Endothelial cell (in vitro differentiated cells): ENCODE results near the gene CEACAM3. TPM values are rescaled to one million over a fixed set of nuclear protein-coding genes. Genes with fewer than 3 reads are reported as not detected.
A peak's percentile ranks its signal among the peaks of the same experiment; 100 is the strongest.
"Not testable (repeated sequence)": the region's sequence is repeated elsewhere in the genome, so short reads cannot be mapped to it uniquely, and the experiment has no call there.

Experiments used
- DNase-seq: peaks from one replicate; pipeline ENCODE4 v3.0.0; 2021; ENCODE audit warnings: low spot score
- H3K27ac Mint-ChIP-seq: one replicate; pipeline ENCODE4 v1.8.0; 2021; ENCODE audit warnings: mixed read lengths, inconsistent platforms; ENCODE audit not compliant: unreplicated experiment
- H3K27me3 Mint-ChIP-seq: one replicate; pipeline ENCODE4 v1.8.0; 2021; ENCODE audit warnings: mild to moderate bottlenecking, moderate library complexity, mixed read lengths, inconsistent platforms; ENCODE audit not compliant: unreplicated experiment
- H3K36me3 Mint-ChIP-seq: one replicate; pipeline ENCODE4 v1.8.0; 2021; ENCODE audit warnings: mild to moderate bottlenecking, low read depth, mixed read lengths, inconsistent platforms; ENCODE audit not compliant: unreplicated experiment
- H3K4me1 Mint-ChIP-seq: one replicate; pipeline ENCODE4 v1.8.0; 2021; ENCODE audit warnings: mild to moderate bottlenecking, mixed read lengths, inconsistent platforms; ENCODE audit not compliant: unreplicated experiment
- H3K4me3 Mint-ChIP-seq: one replicate; pipeline ENCODE4 v1.8.0; 2021; ENCODE audit warnings: mild to moderate bottlenecking, mixed read lengths, inconsistent platforms; ENCODE audit not compliant: unreplicated experiment
- H3K9me3 Mint-ChIP-seq: one replicate; pipeline ENCODE4 v1.8.0; 2021; ENCODE audit warnings: mixed read lengths, inconsistent platforms; ENCODE audit not compliant: unreplicated experiment
- total RNA-seq: library from RNA; stranded (reverse); fragmentation: NEBNext Ultra II Directional; extraction: Animal tissue kit (Norgen Biotek cat#: 25700); gene quantifications from one replicate; pipeline ENCODE4 v1.2.1, GENCODE V29; 2021; ENCODE audit not compliant: unreplicated experiment
- TF ChIP-seq, protein P1 (sequence below): fragments of 200-600 bp; sonication (generic); IDR thresholded peaks from one replicate; pipeline ENCODE4 v1.5.0; 2021; ENCODE audit warnings: antibody characterized with exemption; ENCODE audit not compliant: unreplicated experiment

CEACAM3 gene
- total RNA-seq, 1 donor from 2014 or later: not detected

DNA sequence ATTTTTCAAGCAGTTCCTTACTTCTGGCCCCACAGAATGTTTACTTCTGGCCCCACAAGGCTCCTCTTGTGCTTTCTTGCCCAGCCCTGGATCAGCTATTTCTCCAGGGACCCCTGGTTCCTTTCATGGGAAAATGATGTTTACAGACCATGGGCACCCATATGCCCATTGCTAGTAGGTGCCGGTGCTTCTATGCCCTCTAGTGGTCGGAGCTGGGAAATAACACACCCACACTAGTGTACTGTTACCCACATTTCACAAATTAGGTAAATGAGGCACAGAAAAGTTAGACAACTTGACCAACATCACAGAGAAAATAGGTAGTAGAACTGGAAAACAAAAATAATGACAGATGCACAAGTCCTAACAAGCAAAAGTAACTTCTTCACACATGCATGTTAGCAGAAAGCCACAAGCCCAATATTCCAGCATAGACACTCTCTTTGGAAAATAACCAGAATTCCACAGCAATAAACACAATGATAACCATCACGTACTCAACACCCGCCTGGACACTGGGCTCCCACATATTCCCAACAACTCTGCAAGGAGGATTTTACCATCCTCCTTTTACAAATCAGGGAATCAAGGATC is 42.4 kb upstream of the CEACAM3 start:
- H3K4me1 Mint-ChIP-seq: no peaks in the 10 kb centered on the region
- no peaks in the 10 kb centered on the region for H3K9me3 Mint-ChIP-seq

DNA sequence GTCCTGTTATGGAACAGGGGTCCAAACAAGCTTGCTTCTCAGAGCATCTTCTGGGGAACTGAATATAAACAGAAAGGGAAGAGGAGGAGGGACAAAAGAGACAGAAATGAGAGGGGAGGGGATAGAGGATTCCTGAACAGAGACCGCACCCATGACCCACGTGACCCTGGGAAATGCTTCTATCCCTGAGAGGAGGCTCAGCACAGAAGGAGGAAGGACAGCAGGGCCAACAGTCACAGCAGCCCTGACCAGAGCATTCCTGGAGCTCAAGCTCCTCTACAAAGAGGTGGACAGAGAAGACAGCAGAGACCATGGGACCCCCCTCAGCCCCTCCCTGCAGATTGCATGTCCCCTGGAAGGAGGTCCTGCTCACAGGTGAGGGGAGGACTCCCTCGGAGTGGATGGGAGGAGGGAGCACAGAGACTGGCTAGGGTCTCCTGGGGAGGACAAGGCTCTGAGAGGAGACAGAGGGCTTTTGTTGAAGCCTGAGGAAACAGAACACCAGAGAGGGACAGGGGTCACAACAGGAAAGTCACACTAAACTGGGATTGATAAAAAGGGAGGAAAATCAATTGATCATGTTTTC is 41.0 kb upstream of the CEACAM3 start, which contains the start of gene CEACAM6:
Gene CEACAM6, plus strand, starts transcription at position 203 of the 586 bp plus-strand sequence. Its CDS starts 109 bp downstream, at position 312.
- DNase-seq: no peak
- no peaks in the 10 kb centered on the region for H3K9me3 Mint-ChIP-seq
- no peaks in the 10 kb centered on the region for H3K36me3 Mint-ChIP-seq

More for the DNA sequence above, 42.4 kb upstream of the CEACAM3 start:
- DNase-seq: peak; percentile 64
- TF ChIP-seq, protein P1, sequence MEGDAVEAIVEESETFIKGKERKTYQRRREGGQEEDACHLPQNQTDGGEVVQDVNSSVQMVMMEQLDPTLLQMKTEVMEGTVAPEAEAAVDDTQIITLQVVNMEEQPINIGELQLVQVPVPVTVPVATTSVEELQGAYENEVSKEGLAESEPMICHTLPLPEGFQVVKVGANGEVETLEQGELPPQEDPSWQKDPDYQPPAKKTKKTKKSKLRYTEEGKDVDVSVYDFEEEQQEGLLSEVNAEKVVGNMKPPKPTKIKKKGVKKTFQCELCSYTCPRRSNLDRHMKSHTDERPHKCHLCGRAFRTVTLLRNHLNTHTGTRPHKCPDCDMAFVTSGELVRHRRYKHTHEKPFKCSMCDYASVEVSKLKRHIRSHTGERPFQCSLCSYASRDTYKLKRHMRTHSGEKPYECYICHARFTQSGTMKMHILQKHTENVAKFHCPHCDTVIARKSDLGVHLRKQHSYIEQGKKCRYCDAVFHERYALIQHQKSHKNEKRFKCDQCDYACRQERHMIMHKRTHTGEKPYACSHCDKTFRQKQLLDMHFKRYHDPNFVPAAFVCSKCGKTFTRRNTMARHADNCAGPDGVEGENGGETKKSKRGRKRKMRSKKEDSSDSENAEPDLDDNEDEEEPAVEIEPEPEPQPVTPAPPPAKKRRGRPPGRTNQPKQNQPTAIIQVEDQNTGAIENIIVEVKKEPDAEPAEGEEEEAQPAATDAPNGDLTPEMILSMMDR: peak; percentile 77
- Mint-ChIP-seq H3K27me3 (peaks cover 3% of the 10 kb centered on the region), H3K36me3 (no peaks in the 10 kb centered on the region), H3K4me3 (no peak overlapping the region), H3K27ac (no peak overlapping the region)

DNA sequence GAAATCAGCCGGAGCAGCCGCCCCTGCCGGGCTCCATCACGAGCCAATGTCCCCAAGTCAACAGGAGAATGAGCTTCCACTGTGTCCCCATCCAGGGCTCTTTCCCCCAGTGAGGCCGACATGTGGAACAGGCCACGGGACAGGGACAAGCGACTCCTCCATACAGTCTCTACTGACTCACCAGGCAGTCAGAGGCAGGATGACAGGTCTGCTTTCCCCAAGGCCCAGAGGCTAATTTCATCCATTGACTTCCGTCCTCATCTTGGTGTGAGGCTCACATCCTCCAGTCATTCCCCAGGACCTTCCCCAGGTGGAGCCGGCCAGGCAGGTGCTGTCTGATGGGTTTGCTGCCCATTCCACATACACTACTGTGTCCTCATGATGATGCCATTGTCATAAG is 37.5 kb upstream of the CEACAM3 start:
- no peaks in the 10 kb centered on the region for H3K4me1 Mint-ChIP-seq
- H3K4me3 Mint-ChIP-seq: no peak overlapping the region
- DNase-seq: no peak
- no peak overlapping the region for H3K27ac Mint-ChIP-seq
- TF ChIP-seq, protein P1: no peak
- no peaks in the 10 kb centered on the region for H3K36me3 Mint-ChIP-seq
- H3K27me3 Mint-ChIP-seq: peaks cover 2% of the 10 kb centered on the region
- H3K9me3 Mint-ChIP-seq: no peaks in the 10 kb centered on the region

More for the DNA sequence above, 41.0 kb upstream of the CEACAM3 start, which contains the start of gene CEACAM6:
- Mint-ChIP-seq H3K27ac (no peak within 1 kb of the TSS), H3K4me3 (no peak within 1 kb of the TSS), H3K4me1 (no peaks in the 10 kb centered on the region), H3K27me3 (peaks cover 3% of the 10 kb centered on the region)
- TF ChIP-seq, protein P1: no peak

DNA sequence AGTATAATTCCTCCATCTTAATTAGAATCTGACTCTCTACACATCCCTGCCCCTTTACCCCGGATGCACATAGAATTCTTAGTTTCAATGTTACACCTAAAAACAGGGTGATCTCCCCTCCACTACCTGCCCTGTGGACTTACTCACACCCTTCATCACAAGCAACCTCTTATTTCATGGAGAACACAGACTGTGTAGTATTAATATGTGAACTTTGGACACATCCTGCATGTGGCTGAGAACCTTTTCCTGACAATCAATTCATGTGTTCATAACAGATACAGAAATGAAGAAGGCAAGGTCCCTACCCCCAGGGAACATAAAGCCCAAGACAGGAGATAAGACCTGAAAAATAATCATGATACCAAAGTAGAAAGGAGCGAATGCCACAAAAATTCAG is 29.3 kb upstream of the CEACAM3 start:
- H3K27ac Mint-ChIP-seq: no peak overlapping the region
- H3K9me3 Mint-ChIP-seq: no peaks in the 10 kb centered on the region
- TF ChIP-seq, protein P1: no peak
- H3K4me3 Mint-ChIP-seq: no peak overlapping the region
- no peaks in the 10 kb centered on the region for H3K4me1 Mint-ChIP-seq
- no peaks in the 10 kb centered on the region for H3K36me3 Mint-ChIP-seq
- peaks cover 2% of the 10 kb centered on the region for H3K27me3 Mint-ChIP-seq
- no peak for DNase-seq

DNA sequence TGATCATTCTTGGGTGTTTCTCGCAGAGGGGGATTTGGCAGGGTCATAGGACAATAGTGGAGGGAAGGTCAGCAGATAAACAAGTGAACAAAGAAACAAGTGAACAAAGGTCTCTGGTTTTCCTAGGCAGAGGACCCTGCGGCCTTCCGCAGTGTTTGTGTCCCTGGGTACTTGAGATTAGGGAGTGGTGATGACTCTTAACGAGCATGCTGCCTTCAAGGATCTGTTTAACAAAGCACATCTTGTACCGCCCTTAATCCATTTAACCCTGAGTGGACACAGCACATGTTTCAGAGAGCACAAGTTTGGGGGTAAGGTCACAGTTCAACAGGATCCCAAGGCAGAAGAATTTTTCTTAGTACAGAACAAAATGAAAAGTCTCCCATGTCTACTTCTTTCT is 28.3 kb upstream of the CEACAM3 start:
- H3K4me3 Mint-ChIP-seq, H3K36me3 Mint-ChIP-seq, DNase-seq, H3K9me3 Mint-ChIP-seq, H3K4me1 Mint-ChIP-seq, H3K27ac Mint-ChIP-seq, H3K27me3 Mint-ChIP-seq: not testable (repeated sequence)
